Caco-2 (cell line): ENCODE measurements around the gene OBI1. TPM values are rescaled to one million over a fixed set of nuclear protein-coding genes. Genes with fewer than 3 reads are reported as not detected.
"Not testable (repeated sequence)": the region's sequence is repeated elsewhere in the genome, so short reads cannot be mapped to it uniquely, and the experiment has no call there.

Experiments
- BruUV-seq: library from RNA; stranded (reverse); fragments of 400-500 nt; replicated peaks from 2 replicates; lab custom pipeline; 2021; lab: Mats Ljungman, UMichigan
- CTCF ChIA-PET: fragments of 300-600 bp; sonication (Branson Sonifier 250); formaldehyde crosslinking; loops from one replicate; lab custom pipeline; 2022; ENCODE audit warnings: antibody characterized with exemption; lab: Charles Lee
- POLR2A ChIA-PET: fragments of 300-600 bp; sonication (Branson Sonifier 250); formaldehyde crosslinking; loops from one replicate; lab custom pipeline; 2022; ENCODE audit warnings: antibody characterized with exemption; lab: Charles Lee
- DNase-seq, 2 experiments: peaks; one replicate each; pipeline versions ENCODE4 v3.0.0 to v3.0.0-alpha.2; 2020 to 2022
- H3K27me3 ChIP-seq: replicated peaks from 2 replicates; pipeline ENCODE4 v1.6.0; 2011; ENCODE audit warnings: low read length; ENCODE audit not compliant: control insufficient read depth, insufficient read depth
- H3K36me3 ChIP-seq: 2 replicates; pipeline ENCODE4 v1.5.1; 2011; ENCODE audit warnings: low read length; ENCODE audit not compliant: control insufficient read depth, insufficient read depth
- H3K4me1 ChIP-seq: fragments of 250-450 bp; sonication (Bioruptor Pico); 2 replicates; pipeline ENCODE4 v1.5.1; 2020; ENCODE audit warnings: mild to moderate bottlenecking
- H3K4me3 ChIP-seq: 2 replicates; pipeline ENCODE4 v1.5.1; 2011; ENCODE audit warnings: low read depth, mild to moderate bottlenecking, control low read depth, low read length
- H3K9me3 ChIP-seq: fragments of 250-450 bp; sonication (Bioruptor Pico); 2 replicates; pipeline ENCODE4 v1.5.1; 2020; ENCODE audit warnings: mild to moderate bottlenecking, moderate library complexity
- H3K27ac Mint-ChIP-seq: one replicate; pipeline ENCODE4 v1.8.0; 2022; ENCODE audit warnings: mixed read lengths; ENCODE audit not compliant: unreplicated experiment
- H3K27me3 Mint-ChIP-seq: one replicate; pipeline ENCODE4 v1.8.0; 2022; ENCODE audit warnings: mixed read lengths; ENCODE audit not compliant: insufficient read depth, unreplicated experiment
- H3K36me3 Mint-ChIP-seq: one replicate; pipeline ENCODE4 v1.8.0; 2022; ENCODE audit warnings: mild to moderate bottlenecking, mixed read lengths; ENCODE audit not compliant: insufficient read depth, unreplicated experiment
- H3K4me1 Mint-ChIP-seq: one replicate; pipeline ENCODE4 v1.8.0; 2022; ENCODE audit warnings: low read depth, mixed read lengths; ENCODE audit not compliant: unreplicated experiment
- H3K4me3 Mint-ChIP-seq: one replicate; pipeline ENCODE4 v1.8.0; 2022; ENCODE audit warnings: mild to moderate bottlenecking, moderate library complexity, mixed read lengths; ENCODE audit not compliant: unreplicated experiment
- H3K9me3 Mint-ChIP-seq: one replicate; pipeline ENCODE4 v1.8.0; 2022; ENCODE audit warnings: mixed read lengths; ENCODE audit not compliant: unreplicated experiment
- CTCF ChIP-seq, 2 experiments: fragments of 200-600 bp in 1 of 2; IDR thresholded peaks; 1 replicate in 1 of 2; 2 replicates in 1 of 2; pipeline versions ENCODE4 v1.5.1 to v1.8.0; 2011 to 2022; ENCODE audit warnings: antibody characterized with exemption in 1 of 2, control low read depth in 1 of 2, inconsistent platforms in 1 of 2, low read depth in 1 of 2, low read length in 1 of 2, mild to moderate bottlenecking in 1 of 2, moderate library complexity in 1 of 2; ENCODE audit not compliant: insufficient read depth in 1 of 2, severe bottlenecking in 1 of 2, unreplicated experiment in 1 of 2
- intact Hi-C: fragments of 100-400 bp; cut with micrococcal nuclease; formaldehyde crosslinking; loops from one replicate; pipeline ENCODE4 v1.10.0; 2022; ENCODE audit not compliant: unreplicated experiment
- total RNA-seq: library from RNA; stranded (reverse); gene quantifications from 2 replicates; pipeline ENCODE4 v1.2.3, GENCODE V29; 2022

OBI1 gene
- total RNA-seq, 1 experiment from 2014 or later, result 19.9 TPM

GRCh38 chr13:78650717-78651083 is 8.3 kb downstream of the OBI1 start:
- DNase-seq, result no peak
- CTCF ChIA-PET, result no interaction called here
- intact Hi-C loops, result no loop called here
- no peaks in the 10 kb centered on the region for H3K27me3 ChIP-seq
- Mint-ChIP-seq H3K36me3 (peaks cover 10% of the 10 kb centered on the region), H3K9me3 (no peaks in the 10 kb centered on the region), H3K27me3 (no peaks in the 10 kb centered on the region), H3K4me3 (no peak overlapping the region), H3K4me1 (peaks cover 6% of the 10 kb centered on the region), H3K27ac (no peak overlapping the region)
- no peaks in the 10 kb centered on the region for H3K9me3 ChIP-seq
- H3K36me3 ChIP-seq, result no peaks in the 10 kb centered on the region; the same call in 1 of the 2 replicates
- no peak overlapping the region for H3K4me3 ChIP-seq
- peaks cover 40% of the 10 kb centered on the region for H3K4me1 ChIP-seq
- BruUV-seq, result no TSS peak
- no peak for TF ChIP-seq CTCF (IDR thresholded peaks at IDR 0.05; ENCODE audit: insufficient read depth in 1 of 2, low read depth in 1 of 2, low read length in 1 of 2, severe bottlenecking in 1 of 2, unreplicated experiment in 1 of 2)
- POLR2A ChIA-PET, result no interaction called here

GRCh38 chr13:78649997-78650716 is 8.8 kb downstream of the OBI1 start:
- Mint-ChIP-seq H3K36me3 (peaks cover 5% of the 10 kb centered on the region), H3K9me3 (no peaks in the 10 kb centered on the region), H3K27me3 (no peaks in the 10 kb centered on the region), H3K27ac (no peak overlapping the region), H3K4me1 (peaks cover 6% of the 10 kb centered on the region), H3K4me3 (no peak overlapping the region)
- Histone ChIP-seq H3K4me1 (peaks cover 41% of the 10 kb centered on the region), H3K36me3 (no peaks in the 10 kb centered on the region; the same call in 1 of the 2 replicates), H3K9me3 (no peaks in the 10 kb centered on the region), H3K4me3 (no peak overlapping the region), H3K27me3 (no peaks in the 10 kb centered on the region)
- DNase-seq, result no peak
- ChIA-PET CTCF (no interaction called here), POLR2A (no interaction called here)
- no peak for TF ChIP-seq CTCF (IDR thresholded peaks at IDR 0.05; ENCODE audit: insufficient read depth in 1 of 2, low read depth in 1 of 2, low read length in 1 of 2, severe bottlenecking in 1 of 2, unreplicated experiment in 1 of 2)
- BruUV-seq, result no TSS peak
- intact Hi-C loops, result no loop called here

- H3K4me3 ChIP-seq, H3K4me1 Mint-ChIP-seq, POLR2A ChIA-PET, H3K36me3 ChIP-seq, H3K27me3 ChIP-seq, H3K9me3 Mint-ChIP-seq, BruUV-seq, H3K27me3 Mint-ChIP-seq, CTCF ChIA-PET, H3K9me3 ChIP-seq: not testable (repeated sequence)
- Mint-ChIP-seq H3K36me3 (peaks cover 12% of the 10 kb centered on the region), H3K27ac (peak overlapping the region; percentile 75), H3K4me3 (peak overlapping the region; percentile 60)
- DNase-seq, result peak; percentile 67 to 84
- intact Hi-C loops, result loop anchor here (1.0 kb wide), 1 partner anchor 11 kb away; no protein-coding TSS in a partner anchor
- peaks cover 41% of the 10 kb centered on the region for H3K4me1 ChIP-seq
These were observed 11.8 kb downstream of the OBI1 start for GRCh38 chr13:78647109-78647678.
